ENCODE data around the gene GDPD3. TPM values are rescaled to one million over a fixed set of nuclear protein-coding genes. Genes with fewer than 3 reads are reported as not detected.

GDPD3 gene
- polyA plus RNA-seq, 1 donor (not counting 4 experiments of a cell fraction or from before 2014, with no cell fraction given) = 1.1 TPM

DNA sequence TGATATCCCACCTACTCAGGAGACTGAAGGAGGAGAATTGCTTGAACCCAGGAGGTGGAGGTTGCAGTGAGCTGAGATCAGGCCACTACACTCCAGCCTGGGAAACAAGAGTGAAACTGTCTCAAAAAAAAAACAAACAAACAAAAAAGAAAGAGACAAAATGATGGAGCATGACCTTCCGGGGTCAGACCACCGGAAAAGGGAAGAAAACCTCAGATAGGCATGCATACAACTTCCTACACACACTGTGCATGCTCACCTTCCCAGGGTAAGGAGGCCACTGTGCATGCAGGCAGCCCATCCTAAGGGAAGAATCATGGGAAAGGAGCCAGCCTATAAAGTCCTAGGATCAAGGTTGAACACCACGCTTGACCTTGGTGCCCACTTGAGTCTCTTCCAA is 19.3 kb upstream of the GDPD3 start:
- no peak overlapping the region for H2AFZ ChIP-seq (ENCODE audit: control insufficient read depth, low read length)
- H3K9me3 ChIP-seq (ENCODE audit: control insufficient read depth, low read depth, low read length) = no peaks in the 10 kb centered on the region
- H3K4me3 ChIP-seq (ENCODE audit: control insufficient read depth in 2 of 3, extremely low read depth in 1 of 3, insufficient read depth in 2 of 3, low read depth in 1 of 3, low read length in 3 of 3) = no peak overlapping the region
- no peaks in the 10 kb centered on the region for H4K20me1 ChIP-seq (ENCODE audit: control insufficient read depth, extremely low read depth, insufficient read depth, low read length)
- DNase-seq (ENCODE audit: low read depth, low spot score) (no peak), FAIRE-seq (no peak)
- no peaks in the 10 kb centered on the region for H3K27me3 ChIP-seq (ENCODE audit: control insufficient read depth, extremely low read depth, insufficient read depth, low read length)
- H3K36me3 ChIP-seq (ENCODE audit: control insufficient read depth in 2 of 2, extremely low read depth in 1 of 2, insufficient read depth in 2 of 2, low read length in 2 of 2) = no peaks in the 10 kb centered on the region
- TF ChIP-seq, protein P1, sequence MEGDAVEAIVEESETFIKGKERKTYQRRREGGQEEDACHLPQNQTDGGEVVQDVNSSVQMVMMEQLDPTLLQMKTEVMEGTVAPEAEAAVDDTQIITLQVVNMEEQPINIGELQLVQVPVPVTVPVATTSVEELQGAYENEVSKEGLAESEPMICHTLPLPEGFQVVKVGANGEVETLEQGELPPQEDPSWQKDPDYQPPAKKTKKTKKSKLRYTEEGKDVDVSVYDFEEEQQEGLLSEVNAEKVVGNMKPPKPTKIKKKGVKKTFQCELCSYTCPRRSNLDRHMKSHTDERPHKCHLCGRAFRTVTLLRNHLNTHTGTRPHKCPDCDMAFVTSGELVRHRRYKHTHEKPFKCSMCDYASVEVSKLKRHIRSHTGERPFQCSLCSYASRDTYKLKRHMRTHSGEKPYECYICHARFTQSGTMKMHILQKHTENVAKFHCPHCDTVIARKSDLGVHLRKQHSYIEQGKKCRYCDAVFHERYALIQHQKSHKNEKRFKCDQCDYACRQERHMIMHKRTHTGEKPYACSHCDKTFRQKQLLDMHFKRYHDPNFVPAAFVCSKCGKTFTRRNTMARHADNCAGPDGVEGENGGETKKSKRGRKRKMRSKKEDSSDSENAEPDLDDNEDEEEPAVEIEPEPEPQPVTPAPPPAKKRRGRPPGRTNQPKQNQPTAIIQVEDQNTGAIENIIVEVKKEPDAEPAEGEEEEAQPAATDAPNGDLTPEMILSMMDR (optimal IDR thresholded peaks at IDR 0.05 in 1 of 3, IDR thresholded peaks at IDR 0.05 in 1 of 3, conservative IDR thresholded peaks at IDR 0.05 in 1 of 3; ENCODE audit: extremely low read depth in 1 of 3, insufficient read depth in 2 of 3, low read length in 3 of 3) = no peak
- no peak for TF ChIP-seq EZH2 (IDR thresholded peaks at IDR 0.05; ENCODE audit: low read length)
- H3K9me1 ChIP-seq (ENCODE audit: control insufficient read depth, extremely low read depth, insufficient read depth, low read length) = no peaks in the 10 kb centered on the region
- H3K79me2 ChIP-seq (ENCODE audit: control insufficient read depth, insufficient read depth, low read length) = no peaks in the 10 kb centered on the region
- no peak overlapping the region for H3K27ac ChIP-seq (ENCODE audit: control insufficient read depth, insufficient read depth, low read length)
- dilution Hi-C loops (cut with MboI; ENCODE audit: extremely low pct_ligation_motif_present, low sequenced_read_pairs) = no loop called here
- H3K4me1 ChIP-seq (ENCODE audit: control insufficient read depth, extremely low read depth, insufficient read depth, low read length) = no peaks in the 10 kb centered on the region
- no peak overlapping the region for H3K9ac ChIP-seq (ENCODE audit: control insufficient read depth, extremely low read depth, insufficient read depth, low read length)
- H3K4me2 ChIP-seq (ENCODE audit: control insufficient read depth, extremely low read depth, insufficient read depth, low read depth, low read length) = no peak overlapping the region

DNA sequence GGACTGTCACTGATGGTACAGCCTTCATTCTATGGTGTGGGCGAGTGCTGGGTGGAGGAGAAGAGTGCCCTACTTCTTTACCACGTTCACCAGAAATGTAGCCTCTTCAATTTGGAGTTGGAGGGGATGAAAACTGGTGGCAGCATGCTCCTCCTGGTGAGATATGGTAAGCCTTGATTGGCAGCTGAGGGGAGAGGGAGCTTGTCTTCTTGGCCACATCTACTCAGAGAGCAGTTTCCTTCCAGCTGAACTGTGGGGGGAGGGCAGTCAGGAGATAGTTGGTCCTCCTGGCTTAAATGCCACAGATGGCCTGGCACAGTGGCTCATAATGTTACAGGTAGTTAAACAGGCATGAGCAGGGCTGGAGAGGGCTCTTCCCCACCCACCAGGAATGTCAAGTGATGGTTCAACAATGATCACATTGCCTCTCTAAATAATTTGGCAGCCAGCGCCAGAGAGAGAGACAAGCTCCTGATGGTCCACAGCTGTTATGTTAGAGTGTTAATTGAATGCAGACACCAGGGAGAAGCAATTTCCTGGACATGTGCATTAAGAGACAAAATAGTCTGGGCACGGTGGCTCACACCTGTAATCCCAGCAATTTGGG is 18.6 kb upstream of the GDPD3 start:
- no peak overlapping the region for H2AFZ ChIP-seq (ENCODE audit: control insufficient read depth, low read length)
- no peaks in the 10 kb centered on the region for H3K9me1 ChIP-seq (ENCODE audit: control insufficient read depth, extremely low read depth, insufficient read depth, low read length)
- H3K27ac ChIP-seq (ENCODE audit: control insufficient read depth, insufficient read depth, low read length) = no peak overlapping the region
- H4K20me1 ChIP-seq (ENCODE audit: control insufficient read depth, extremely low read depth, insufficient read depth, low read length) = no peaks in the 10 kb centered on the region
- dilution Hi-C loops (cut with MboI; ENCODE audit: extremely low pct_ligation_motif_present, low sequenced_read_pairs) = no loop called here
- no peak overlapping the region for H3K4me3 ChIP-seq (ENCODE audit: control insufficient read depth in 2 of 3, extremely low read depth in 1 of 3, insufficient read depth in 2 of 3, low read depth in 1 of 3, low read length in 3 of 3)
- no peak overlapping the region for H3K4me2 ChIP-seq (ENCODE audit: control insufficient read depth, extremely low read depth, insufficient read depth, low read depth, low read length)
- no peaks in the 10 kb centered on the region for H3K9me3 ChIP-seq (ENCODE audit: control insufficient read depth, low read depth, low read length)
- no peaks in the 10 kb centered on the region for H3K36me3 ChIP-seq (ENCODE audit: control insufficient read depth in 2 of 2, extremely low read depth in 1 of 2, insufficient read depth in 2 of 2, low read length in 2 of 2)
- DNase-seq (ENCODE audit: low read depth, low spot score) (no peak), FAIRE-seq (no peak)
- no peaks in the 10 kb centered on the region for H3K27me3 ChIP-seq (ENCODE audit: control insufficient read depth, extremely low read depth, insufficient read depth, low read length)
- no peaks in the 10 kb centered on the region for H3K4me1 ChIP-seq (ENCODE audit: control insufficient read depth, extremely low read depth, insufficient read depth, low read length)
- no peak overlapping the region for H3K9ac ChIP-seq (ENCODE audit: control insufficient read depth, extremely low read depth, insufficient read depth, low read length)
- TF ChIP-seq, protein P1 (optimal IDR thresholded peaks at IDR 0.05 in 1 of 3, IDR thresholded peaks at IDR 0.05 in 1 of 3, conservative IDR thresholded peaks at IDR 0.05 in 1 of 3; ENCODE audit: extremely low read depth in 1 of 3, insufficient read depth in 2 of 3, low read length in 3 of 3) = no peak
- no peak for TF ChIP-seq EZH2 (IDR thresholded peaks at IDR 0.05; ENCODE audit: low read length)
- H3K79me2 ChIP-seq (ENCODE audit: control insufficient read depth, insufficient read depth, low read length) = no peaks in the 10 kb centered on the region

All from keratinocyte (primary cell).